Activated CD4-positive, alpha-beta T cell treated with anti-CD3 and anti-CD28 coated beads, Interleukin-2, Interleukin-4, amounts not matched to agents 100 ng/mL and 50 ng/mL, durations not matched to agents 16 hours and 8 hours (primary cell): ENCODE results near the gene DNAJB11.
"Not testable (repeated sequence)": the region's sequence is repeated elsewhere in the genome, so short reads cannot be mapped to it uniquely, and the experiment has no call there.

ENCODE experiments used
- DNase-seq: peaks from one replicate; pipeline ENCODE4 v3.0.0-alpha.2; 2020; ENCODE audit warnings: low spot score

Gene DNAJB11

DNA sequence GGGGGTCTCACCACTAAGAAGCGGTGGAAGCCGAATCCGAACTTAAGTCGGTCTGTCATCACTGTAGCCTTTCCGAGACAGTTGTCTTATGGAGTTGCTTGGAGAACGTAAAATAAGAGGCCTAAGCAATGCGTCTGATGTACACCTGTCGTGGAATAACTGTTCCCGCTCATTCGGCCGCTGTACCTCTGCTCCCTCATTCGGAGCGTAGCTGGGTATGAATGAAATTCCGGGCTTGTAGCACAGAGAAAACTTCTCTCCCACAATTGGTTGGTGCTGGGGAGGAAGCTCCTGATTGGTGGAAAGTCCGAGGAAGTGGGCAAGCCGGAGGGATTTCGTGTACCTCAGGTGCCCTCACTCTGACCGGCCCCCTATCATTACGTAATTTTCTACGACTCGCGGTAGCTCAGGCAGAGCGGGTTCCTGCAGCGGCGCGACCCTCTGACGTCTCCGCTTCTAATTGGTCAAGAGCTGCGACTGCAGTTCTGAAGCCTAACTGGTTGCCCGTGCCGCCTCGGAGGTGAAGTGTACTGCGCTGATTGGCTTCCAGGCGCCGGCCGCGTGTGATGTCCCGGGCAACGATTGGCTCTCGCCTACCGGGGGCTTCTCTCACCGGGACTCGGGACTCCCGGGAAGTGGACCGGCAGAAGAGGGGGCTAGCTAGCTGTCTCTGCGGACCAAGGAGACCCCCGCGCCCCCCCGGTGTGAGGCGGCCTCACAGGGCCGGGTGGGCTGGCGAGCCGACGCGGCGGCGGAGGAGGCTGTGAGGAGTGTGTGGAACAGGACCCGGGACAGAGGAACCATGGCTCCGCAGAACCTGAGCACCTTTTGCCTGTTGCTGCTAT is at the start of gene DNAJB11:
Gene DNAJB11 (plus strand): TSS at position 625 of the 845 bp plus-strand sequence. CDS start 178 bp downstream, at position 803.
- DNase-seq: peak; percentile 100

DNA sequence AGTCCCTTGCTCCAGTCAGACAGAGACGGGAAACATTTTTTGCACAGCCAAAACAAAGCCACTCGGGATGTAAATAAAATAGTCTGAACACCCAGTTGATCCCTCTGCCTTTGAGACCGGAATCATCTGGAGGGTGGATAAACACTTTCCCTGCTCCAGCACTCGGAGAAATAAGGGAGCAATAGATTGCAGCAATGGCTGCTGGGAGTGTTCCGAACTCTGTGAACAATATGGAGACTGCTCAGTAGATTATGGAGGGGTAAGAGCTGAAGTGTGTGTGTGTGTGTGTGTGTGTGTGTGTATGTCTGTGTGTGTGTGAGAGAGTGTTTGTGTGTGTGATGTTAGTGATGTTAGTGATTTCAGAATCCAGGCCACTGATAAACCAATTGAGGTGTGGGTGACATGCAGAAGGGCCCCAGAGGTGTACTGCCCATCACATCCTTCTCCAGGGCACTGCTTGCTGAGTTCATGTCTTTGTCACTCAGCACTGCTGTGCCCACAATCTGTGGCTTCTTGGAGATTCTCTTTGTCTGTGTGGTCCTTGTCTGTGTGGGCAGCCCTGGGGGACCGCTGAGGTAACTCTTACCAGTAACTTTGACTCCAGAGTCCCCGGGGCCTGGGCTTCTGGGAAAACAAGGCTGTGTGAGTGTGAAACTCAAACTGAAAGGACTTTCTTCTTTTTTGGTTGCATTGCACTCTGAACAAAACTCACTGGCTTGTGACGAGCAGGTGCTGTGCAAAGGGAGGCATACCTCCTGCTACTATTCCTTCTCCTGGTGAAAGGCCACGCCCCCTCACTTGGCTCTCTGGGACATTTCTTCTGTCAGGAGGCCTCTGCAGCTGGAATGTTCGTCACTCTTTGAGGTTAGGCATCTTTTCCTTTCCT is 49.3 kb upstream of the DNAJB11 start:
- peak; percentile 80 for DNase-seq

DNA sequence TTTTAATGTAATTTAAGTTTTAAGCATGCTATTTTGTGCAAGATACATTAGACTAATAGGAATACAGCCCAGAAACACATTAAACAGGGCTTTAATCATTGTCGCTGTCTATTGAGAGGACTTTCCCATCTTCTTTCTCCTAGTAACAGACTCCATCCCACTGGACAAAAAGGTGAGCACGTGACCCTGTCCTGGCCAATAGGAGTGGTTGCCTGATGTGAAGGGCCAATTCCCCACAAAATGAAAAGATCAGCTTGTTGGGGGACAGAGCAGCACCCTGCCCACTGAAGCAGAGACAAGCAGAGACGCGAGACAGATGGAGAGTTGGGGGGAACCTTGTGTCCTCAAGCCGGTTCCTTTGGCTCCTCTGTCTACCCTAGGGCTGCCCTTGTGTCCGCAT is 47.5 kb upstream of the DNAJB11 start:
- no peak for DNase-seq

DNA sequence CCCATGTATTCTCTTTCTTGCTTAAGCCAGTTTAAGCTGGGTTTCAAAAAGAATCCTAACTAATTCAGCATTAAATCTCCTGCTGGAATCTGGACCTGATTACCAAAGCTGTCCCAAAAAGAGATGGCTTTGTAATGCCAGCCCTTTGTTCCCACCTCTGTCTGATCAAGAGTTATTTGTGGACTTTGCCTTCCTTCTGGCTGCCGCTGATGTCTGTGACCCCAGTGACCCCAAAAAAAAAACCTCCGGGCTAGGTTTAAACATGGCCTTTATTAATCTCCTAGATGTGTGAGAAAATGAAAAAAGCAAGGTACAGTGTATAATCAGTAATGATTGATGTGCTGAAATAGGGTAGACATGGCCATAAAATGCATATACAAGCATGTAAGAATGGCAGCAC is 47.1 kb upstream of the DNAJB11 start:
- no peak for DNase-seq

GRCh38 chr3:186524616-186525015 is 45.9 kb upstream of the DNAJB11 start:
- DNase-seq: no peak

DNA sequence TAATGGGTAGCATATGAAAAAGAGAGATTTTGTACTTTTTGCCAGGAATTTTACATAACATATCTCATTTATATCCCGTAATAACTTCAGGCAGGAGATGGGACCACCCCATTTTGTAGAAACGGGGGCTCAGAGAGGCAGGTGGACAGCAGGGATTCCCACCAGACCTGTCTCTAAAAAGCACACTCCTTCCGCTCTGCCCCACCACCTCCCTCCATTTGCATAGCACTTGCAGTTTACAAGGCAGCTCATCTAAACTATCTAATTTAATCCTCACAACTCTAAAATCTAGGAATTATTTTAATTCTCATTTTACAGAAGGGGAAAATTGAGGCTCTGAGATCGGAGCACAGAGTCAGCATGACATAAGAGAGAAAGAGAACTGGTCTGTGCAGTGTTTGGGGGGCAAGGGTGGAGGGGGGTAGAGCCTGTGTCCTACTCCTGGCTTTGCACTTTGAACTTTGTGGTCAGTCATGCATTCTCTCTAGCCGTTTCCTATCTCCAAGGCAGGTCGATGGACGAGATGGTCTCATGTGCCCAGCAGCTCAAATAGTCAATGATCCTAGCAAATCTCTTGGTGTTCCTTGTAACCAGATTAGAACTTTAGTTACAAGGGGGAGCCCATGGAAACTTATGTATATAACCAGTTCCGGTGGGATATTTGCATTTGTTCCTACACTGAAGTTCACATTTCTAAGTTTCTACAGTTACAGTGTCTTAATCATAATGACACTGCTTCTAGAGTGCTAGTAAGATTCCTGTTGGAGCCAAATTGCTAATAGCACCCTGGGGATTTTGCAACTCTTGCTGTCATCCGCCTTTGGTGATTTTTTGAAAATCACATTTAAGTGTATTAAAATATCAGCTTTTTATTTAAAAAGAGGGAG is 44.9 kb upstream of the DNAJB11 start:
- no peak for DNase-seq

- no peak for DNase-seq
These were observed 44.3 kb upstream of the DNAJB11 start for GRCh38 chr3:186526256-186526606.

DNA sequence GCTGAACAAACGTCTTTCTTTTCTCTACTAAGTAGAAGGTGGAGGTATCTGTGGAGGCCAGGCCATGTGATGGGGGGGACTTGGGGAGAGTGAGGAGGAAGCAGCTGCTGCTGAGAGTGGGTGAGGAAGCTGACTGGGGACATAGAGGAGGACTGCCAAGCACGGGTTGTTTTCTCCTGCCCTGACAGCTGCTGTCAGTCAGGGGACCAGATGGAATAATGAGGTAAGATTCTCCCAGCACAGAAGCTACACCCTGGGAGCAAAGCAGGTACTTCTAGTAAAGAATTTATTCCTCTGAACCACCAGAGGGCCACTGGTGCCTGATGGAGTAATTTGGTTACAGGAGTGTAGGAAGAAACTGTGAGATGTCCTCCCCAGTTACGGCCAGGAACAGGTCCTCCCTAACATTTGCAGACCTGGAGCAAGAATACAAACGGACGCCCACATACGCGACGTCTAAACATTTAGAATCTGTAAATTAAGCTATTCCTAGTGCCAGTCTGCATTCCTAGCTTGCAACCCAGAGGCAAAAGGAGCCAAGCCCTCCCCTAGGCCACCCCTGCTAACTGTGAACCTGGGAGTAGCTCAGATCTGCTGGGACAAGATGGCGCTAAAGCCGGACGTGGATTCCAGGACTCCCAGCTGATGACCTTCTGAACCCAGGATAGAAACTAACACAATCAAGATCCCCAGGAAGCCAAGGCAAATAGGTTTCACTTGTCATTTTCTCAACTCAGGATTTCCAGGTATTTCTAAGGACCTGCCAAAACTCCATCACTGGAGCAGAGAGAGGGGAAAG is 41.1 kb upstream of the DNAJB11 start:
- DNase-seq: no peak

- DNase-seq: no peak
These were observed 40.1 kb upstream of the DNAJB11 start for GRCh38 chr3:186530415-186530814.

DNA sequence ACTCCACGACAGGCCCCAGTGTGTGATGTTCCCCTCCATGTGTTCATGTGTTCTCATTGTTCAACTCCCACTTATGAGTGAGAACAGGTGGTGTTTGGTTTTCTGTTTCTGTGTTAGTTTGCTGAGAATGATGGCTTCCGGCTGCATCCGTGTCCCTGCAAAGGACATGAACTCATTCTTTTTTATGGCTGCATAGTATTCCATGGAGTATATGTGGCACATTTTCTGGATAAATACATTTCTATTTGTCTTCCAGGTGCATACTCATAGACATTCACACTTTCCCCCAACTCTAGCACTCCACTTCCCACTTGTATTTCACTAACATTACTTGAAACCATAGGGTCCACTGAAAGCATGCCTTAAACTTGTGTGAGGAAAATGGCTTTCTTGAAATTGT is 38.8 kb upstream of the DNAJB11 start:
- not testable (repeated sequence) for DNase-seq

- DNase-seq: no peak
These were observed 37.9 kb upstream of the DNAJB11 start for GRCh38 chr3:186532598-186533072.

DNA sequence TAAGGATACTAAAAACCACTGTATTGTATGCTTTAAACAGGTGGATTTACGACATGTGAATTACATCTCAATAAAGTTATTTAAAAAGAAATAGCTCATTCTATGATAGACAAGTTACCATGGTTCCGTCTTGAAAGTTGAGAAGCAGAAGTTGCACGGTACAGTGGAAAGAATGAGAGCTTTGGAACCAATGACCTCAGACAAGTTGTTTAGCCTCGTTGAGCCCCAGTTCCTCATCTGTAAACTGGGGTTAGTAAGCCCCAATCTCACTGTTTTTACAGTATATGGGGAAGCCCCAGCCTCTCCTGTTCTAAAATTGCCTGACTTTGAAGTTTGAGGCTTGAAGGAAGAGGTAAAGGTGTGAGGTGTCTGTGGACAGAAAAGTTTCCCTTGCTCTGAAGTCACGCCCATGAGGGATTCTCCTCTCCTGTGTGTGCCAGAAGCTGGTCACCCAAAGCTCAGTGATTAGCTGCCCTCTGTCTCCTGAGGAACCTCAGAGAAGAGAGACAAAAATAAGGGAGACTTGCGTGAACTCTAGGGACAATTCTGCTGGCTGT is 36.3 kb upstream of the DNAJB11 start:
- peak; percentile 81 for DNase-seq

GRCh38 chr3:186536883-186537844 is 33.4 kb upstream of the DNAJB11 start:
- DNase-seq: peak; percentile 65

GRCh38 chr3:186538779-186539178 is 31.7 kb upstream of the DNAJB11 start:
- no peak for DNase-seq

DNA sequence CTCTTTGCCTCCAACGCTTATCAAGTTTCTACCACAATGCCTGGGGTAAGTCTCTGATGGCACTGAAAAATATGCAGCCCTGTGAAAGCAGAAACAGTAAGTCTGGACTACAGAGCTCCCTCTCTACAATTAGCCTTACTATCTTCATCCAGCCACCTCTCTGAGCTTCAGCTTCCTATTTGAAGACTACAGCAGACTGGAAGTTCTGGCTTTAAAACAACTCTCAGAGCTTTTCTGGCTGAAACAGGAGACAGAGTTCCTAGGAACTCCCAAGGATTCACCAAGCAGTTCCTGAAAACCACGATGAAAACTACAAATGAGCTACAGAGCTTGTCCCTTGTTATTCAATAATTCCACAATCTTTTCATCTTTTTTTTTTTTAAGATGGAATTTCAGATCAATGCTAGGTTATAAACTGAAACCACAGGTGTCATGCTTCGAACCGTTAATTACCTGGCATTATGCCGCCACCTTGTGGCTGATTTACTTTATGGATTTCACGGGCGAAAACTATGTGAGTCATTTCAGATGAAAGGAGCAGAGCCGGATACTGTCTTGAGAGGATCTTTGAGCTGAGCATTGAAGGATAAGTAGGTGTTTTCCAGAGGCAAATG is 30.2 kb upstream of the DNAJB11 start:
- DNase-seq: peak; percentile 90

- DNase-seq: no peak
These were observed 29.7 kb upstream of the DNAJB11 start for GRCh38 chr3:186540835-186541226.

DNA sequence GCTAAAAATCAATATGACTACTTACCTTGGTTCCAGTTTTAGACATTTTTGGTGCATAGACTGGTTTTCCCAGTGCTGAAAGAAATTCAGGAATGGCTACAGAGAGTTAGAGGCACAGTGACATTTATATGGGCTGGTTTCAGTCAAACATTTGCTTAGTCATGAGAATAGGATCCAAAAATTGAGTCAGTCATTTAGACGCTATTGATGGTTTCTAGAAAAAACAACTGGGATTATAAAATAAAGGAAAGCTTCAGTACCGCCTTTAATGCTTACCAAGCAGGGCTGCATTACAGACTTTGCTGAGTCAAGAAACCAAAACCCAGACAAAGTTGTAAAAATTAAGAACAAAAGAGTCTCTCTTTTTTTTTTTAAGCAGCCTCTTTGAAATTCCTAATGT is 26.2 kb upstream of the DNAJB11 start, which contains the start of gene CRYGS:
Gene CRYGS (minus strand): TSS at position 100 of the 400 bp plus-strand sequence. CDS start 54 bp downstream, at position 46.
- no peak for DNase-seq

GRCh38 chr3:186549497-186549896 is 21.0 kb upstream of the DNAJB11 start:
- no peak for DNase-seq

DNA sequence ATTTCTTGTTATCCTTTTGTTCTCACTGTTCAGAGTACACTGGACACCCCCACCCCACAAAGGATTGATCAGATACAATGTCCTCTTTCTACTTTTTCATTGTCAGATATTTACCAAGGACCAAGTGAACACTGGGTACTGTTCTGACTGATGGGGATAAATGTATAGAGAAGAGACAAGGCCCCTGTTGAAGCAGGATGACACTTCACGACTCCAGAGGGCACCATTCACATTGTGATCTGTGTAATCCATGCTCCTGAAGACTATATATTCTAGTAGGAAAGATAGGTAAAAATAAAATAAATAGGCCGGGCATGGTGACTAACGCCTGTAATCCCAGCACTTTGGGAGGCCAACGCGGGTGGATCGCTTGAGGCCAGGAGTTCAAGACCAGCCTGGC is 19.1 kb upstream of the DNAJB11 start:
- no peak for DNase-seq
